IMR-90 (cell line): Measurements from ENCODE around the gene CFAP70.

ENCODE experiments used
- BHLHE40 ChIP-seq: fragments of 150-350 bp; IDR thresholded peaks from 2 replicates; pipeline ENCODE4 v1.6.1; 2016; ENCODE audit warnings: mild to moderate bottlenecking, low read depth, low read length
- CEBPB ChIP-seq: IDR thresholded peaks from 2 replicates; pipeline ENCODE4 v1.6.1; 2012; ENCODE audit warnings: low read depth, low read length, improper control_type of control experiment
- CHD1 ChIP-seq: IDR thresholded peaks from 2 replicates; pipeline ENCODE4 v1.6.1; 2012; ENCODE audit warnings: low read depth, low read length, improper control_type of control experiment
- CTCF ChIP-seq: conservative IDR thresholded peaks from 2 replicates; pipeline ENCODE4 v1.5.1; 2012; ENCODE audit warnings: mild to moderate bottlenecking, low read depth, low read length, improper control_type of control experiment
- ELK1 ChIP-seq: fragments of 150-350 bp; IDR thresholded peaks from 2 replicates; pipeline ENCODE4 v1.6.1; 2016; ENCODE audit warnings: low read depth, mild to moderate bottlenecking, low read length, moderate library complexity, borderline replicate concordance
- FOS ChIP-seq: fragments of 150-350 bp; IDR thresholded peaks from 2 replicates; pipeline ENCODE4 v1.6.1; 2016; ENCODE audit warnings: low read depth, low read length
- MAFK ChIP-seq: IDR thresholded peaks from 2 replicates; pipeline ENCODE4 v1.6.1; 2012; ENCODE audit warnings: low read depth, low read length, improper control_type of control experiment
- NFE2L2 ChIP-seq: fragments of 150-350 bp; IDR thresholded peaks from 2 replicates; pipeline ENCODE4 v1.6.1; 2016; ENCODE audit warnings: low read depth, mild to moderate bottlenecking, low read length
- POLR2A ChIP-seq: IDR thresholded peaks from 2 replicates; pipeline ENCODE4 v1.6.1; 2012; ENCODE audit warnings: mild to moderate bottlenecking, low read depth, low read length
- RCOR1 ChIP-seq: IDR thresholded peaks from 2 replicates; pipeline ENCODE4 v1.6.1; 2012; ENCODE audit warnings: mild to moderate bottlenecking, low read length, improper control_type of control experiment; ENCODE audit not compliant: insufficient replicate concordance
- SMC3 ChIP-seq: fragments of 150-350 bp; IDR thresholded peaks from 2 replicates; pipeline ENCODE4 v1.6.1; 2016; ENCODE audit warnings: low read depth, mild to moderate bottlenecking, antibody characterized with exemption, low read length, moderate library complexity

GRCh38 chr10:73307203-73307800, 51.4 kb downstream of the CFAP70 start:
- TF ChIP-seq SMC3 (no peak), CTCF (no peak), FOS (no peak), BHLHE40 (no peak), POLR2A (no peak), MAFK (no peak), CEBPB (no peak), CHD1 (no peak), RCOR1 (no peak), ELK1 (no peak), NFE2L2 (no peak)
